Neural crest cell (in vitro differentiated cells): ENCODE results near the gene SNIP1. TPM values are rescaled to one million over a fixed set of nuclear protein-coding genes. Genes with fewer than 3 reads are reported as not detected.
"Not testable (repeated sequence)": the region's sequence is repeated elsewhere in the genome, so short reads cannot be mapped to it uniquely, and the experiment has no call there.

Source experiments
- DNase-seq: peaks from one replicate; pipeline ENCODE4 v3.0.0; 2021; ENCODE audit warnings: low read depth, mixed read lengths, low spot score
- H3K27ac Mint-ChIP-seq: one replicate; pipeline ENCODE4 v1.8.0; 2021; ENCODE audit warnings: mild to moderate bottlenecking, mixed read lengths; ENCODE audit not compliant: unreplicated experiment
- H3K27me3 Mint-ChIP-seq: 2 replicates; pipeline ENCODE4 v1.8.0; 2021; ENCODE audit warnings: low read depth, mild to moderate bottlenecking, mixed read lengths
- H3K36me3 Mint-ChIP-seq: 2 replicates; pipeline ENCODE4 v1.8.0; 2021; ENCODE audit warnings: low read depth, mild to moderate bottlenecking, mixed read lengths
- H3K4me1 Mint-ChIP-seq: 2 replicates; pipeline ENCODE4 v1.8.0; 2021; ENCODE audit warnings: mixed read lengths
- H3K4me3 Mint-ChIP-seq: one replicate; pipeline ENCODE4 v1.8.0; 2021; ENCODE audit warnings: mild to moderate bottlenecking, mixed read lengths
- H3K9me3 Mint-ChIP-seq: 2 replicates; pipeline ENCODE4 v1.8.0; 2021; ENCODE audit warnings: mixed read lengths
- total RNA-seq: library from RNA; stranded (reverse); gene quantifications from 2 replicates; pipeline ENCODE4 v1.2.1, GENCODE V29; 2021
- TF ChIP-seq, protein P1 (sequence below): fragments of 200-600 bp; sonication (generic); conservative IDR thresholded peaks from 2 replicates; pipeline ENCODE4 v1.5.0; 2021; ENCODE audit warnings: antibody characterized with exemption, mild to moderate bottlenecking

The SNIP1 gene
- total RNA-seq, 1 donor from 2014 or later, result 23.0 TPM

DNA sequence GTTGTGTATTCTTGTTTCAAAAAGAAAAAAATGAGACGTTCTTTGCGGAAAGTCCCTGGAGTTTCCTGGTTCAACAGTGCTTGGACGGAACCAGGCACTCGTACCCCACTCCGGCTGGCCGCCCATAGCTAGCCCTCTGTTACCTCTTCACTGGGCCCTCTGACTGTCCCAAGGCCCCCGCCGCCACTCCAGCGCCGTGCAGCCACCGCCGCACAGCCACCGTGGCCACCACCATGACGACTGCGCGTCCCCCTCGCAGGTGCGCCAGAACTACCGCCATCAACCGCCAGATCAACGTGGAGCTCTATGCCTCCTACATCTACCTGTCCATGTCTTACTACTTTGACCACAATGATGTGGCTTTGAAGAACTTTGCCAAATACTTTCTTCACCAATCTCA lies 9.6 kb downstream of the SNIP1 start:
- Mint-ChIP-seq H3K27me3 (no peaks in the 10 kb centered on the region), H3K4me3 (no peak overlapping the region), H3K9me3 (no peaks in the 10 kb centered on the region), H3K27ac (no peak overlapping the region), H3K4me1 (no peaks in the 10 kb centered on the region), H3K36me3 (peaks cover 15% of the 10 kb centered on the region)
- TF ChIP-seq, protein P1, sequence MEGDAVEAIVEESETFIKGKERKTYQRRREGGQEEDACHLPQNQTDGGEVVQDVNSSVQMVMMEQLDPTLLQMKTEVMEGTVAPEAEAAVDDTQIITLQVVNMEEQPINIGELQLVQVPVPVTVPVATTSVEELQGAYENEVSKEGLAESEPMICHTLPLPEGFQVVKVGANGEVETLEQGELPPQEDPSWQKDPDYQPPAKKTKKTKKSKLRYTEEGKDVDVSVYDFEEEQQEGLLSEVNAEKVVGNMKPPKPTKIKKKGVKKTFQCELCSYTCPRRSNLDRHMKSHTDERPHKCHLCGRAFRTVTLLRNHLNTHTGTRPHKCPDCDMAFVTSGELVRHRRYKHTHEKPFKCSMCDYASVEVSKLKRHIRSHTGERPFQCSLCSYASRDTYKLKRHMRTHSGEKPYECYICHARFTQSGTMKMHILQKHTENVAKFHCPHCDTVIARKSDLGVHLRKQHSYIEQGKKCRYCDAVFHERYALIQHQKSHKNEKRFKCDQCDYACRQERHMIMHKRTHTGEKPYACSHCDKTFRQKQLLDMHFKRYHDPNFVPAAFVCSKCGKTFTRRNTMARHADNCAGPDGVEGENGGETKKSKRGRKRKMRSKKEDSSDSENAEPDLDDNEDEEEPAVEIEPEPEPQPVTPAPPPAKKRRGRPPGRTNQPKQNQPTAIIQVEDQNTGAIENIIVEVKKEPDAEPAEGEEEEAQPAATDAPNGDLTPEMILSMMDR, result no peak
- no peak for DNase-seq

DNA sequence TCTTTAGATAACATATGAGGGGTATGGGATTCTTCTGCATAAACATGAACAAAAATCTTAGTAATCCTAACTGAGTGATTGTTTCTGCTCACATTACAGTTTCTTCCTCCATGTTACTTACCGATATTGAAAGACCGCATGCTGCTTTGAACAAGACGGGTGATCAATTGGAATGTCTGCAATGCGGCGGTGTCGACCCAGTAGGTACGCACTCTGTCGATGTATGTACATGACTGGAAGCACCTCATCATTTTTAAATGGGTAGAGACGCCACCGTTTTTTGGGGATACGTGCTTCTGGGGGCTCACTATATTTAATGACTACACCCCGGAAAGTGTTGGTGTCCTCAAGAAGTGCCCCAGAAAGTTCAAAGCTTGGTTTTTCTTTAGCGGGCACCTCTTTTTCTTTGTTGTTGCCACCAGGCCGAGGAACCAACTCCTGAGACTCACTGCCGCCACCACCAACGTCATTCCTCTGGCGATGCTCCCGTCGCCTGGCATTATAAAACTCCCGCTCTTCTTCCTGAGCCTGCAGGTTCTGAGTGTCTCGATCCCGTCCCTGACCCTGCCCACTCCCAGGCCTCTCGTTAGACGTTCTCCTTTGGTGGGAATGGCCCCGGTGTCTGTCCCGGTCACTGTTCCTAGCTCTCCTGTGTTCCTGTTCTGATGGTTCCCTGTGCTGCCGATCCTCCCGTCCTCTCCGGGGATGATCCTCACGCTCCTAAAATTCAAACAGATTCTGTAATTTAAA lies 13.9 kb downstream of the SNIP1 start:
- Mint-ChIP-seq H3K27ac (no peak overlapping the region), H3K4me3 (no peak overlapping the region), H3K4me1 (no peaks in the 10 kb centered on the region), H3K9me3 (no peaks in the 10 kb centered on the region), H3K27me3 (no peaks in the 10 kb centered on the region), H3K36me3 (peaks cover 14% of the 10 kb centered on the region)
- DNase-seq, result no peak
- TF ChIP-seq, protein P1, result no peak

DNA sequence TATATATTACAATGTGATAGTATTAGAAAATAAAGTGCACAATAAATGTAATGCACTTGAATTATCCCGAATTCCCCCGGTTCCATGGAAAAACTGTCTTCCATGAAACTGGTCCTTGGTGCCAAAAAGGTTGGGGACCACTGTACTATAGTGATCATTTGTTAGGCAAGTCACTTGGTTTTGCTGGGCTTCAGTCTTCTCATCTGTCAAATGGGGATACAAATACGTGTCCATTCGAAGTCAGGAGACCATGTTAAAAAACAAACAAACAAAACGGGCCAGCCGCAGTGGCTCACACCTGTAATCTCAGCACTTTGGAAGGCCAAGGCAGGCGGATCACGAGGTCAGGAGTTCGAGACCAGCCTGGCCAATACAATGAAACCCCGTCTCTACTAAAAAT lies 14.9 kb downstream of the SNIP1 start:
- not testable (repeated sequence) for H3K27me3 Mint-ChIP-seq, DNase-seq, H3K27ac Mint-ChIP-seq, H3K36me3 Mint-ChIP-seq, H3K4me1 Mint-ChIP-seq, H3K9me3 Mint-ChIP-seq, H3K4me3 Mint-ChIP-seq

DNA sequence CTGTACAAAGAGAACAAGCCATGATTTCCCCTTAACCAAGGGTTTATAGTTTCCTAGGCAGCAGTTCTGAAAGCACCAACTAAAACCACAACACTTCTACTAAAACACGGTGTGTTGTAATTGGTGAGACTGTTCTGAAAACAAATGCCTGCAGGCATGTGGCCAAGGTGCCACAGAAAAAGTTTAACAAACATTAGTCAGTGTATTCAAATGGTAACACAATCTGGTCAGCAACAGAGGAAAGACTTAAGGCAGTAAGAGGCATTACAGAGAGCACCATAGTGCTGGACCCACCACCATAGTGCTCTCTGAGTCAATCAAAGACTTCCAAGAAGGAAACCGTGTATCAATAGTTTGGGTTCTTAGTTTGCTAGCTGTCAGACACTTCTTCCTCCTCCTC lies 16.7 kb downstream of the SNIP1 start:
- TF ChIP-seq, protein P1, result no peak
- Mint-ChIP-seq H3K4me3 (no peak overlapping the region), H3K27ac (no peak overlapping the region), H3K27me3 (no peaks in the 10 kb centered on the region), H3K36me3 (peaks cover 7% of the 10 kb centered on the region), H3K4me1 (no peaks in the 10 kb centered on the region), H3K9me3 (no peaks in the 10 kb centered on the region)
- no peak for DNase-seq

DNA sequence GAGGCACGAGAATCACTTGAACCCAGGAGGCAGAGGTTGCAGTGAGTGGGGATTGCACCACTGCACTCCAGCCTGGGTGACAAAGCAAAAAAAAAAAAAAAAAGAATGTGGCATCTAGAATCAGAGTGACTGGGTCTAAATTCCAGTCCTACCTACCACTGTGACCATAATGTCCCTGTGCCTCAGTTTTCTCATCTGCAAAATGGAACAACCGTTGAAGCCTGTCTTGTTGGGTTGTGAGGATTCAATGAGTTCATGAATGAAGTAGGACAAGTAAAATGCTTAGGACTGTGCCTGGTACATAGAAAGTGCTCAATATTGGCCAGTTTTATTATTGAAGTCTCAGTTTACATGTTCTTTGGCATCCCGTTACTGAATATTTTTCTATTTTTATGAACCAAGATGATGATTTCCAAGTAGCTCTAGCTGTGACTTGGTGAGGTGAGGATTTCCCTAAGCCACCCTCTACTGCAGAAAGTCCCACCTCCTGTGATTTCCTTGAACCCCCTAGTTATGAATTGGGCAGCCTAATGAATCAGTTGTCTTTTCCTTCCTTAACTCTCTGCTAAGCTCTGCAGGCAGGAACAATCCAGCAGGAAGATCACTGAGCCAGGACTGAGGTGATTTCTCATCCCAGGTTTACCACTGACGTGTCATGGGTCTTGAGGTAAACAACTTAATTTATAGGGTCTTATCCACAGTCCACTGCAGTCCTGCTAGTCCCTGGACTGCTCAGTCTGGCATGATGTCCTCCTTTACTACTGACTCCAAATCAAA lies 20.6 kb downstream of the SNIP1 start:
- DNase-seq, result no peak
- no peaks in the 10 kb centered on the region for H3K27me3 Mint-ChIP-seq
- H3K9me3 Mint-ChIP-seq, result no peaks in the 10 kb centered on the region
- H3K36me3 Mint-ChIP-seq, result peaks cover 3% of the 10 kb centered on the region
- no peak overlapping the region for H3K4me3 Mint-ChIP-seq
- no peak overlapping the region for H3K27ac Mint-ChIP-seq
- TF ChIP-seq, protein P1, result no peak
- no peaks in the 10 kb centered on the region for H3K4me1 Mint-ChIP-seq

DNA sequence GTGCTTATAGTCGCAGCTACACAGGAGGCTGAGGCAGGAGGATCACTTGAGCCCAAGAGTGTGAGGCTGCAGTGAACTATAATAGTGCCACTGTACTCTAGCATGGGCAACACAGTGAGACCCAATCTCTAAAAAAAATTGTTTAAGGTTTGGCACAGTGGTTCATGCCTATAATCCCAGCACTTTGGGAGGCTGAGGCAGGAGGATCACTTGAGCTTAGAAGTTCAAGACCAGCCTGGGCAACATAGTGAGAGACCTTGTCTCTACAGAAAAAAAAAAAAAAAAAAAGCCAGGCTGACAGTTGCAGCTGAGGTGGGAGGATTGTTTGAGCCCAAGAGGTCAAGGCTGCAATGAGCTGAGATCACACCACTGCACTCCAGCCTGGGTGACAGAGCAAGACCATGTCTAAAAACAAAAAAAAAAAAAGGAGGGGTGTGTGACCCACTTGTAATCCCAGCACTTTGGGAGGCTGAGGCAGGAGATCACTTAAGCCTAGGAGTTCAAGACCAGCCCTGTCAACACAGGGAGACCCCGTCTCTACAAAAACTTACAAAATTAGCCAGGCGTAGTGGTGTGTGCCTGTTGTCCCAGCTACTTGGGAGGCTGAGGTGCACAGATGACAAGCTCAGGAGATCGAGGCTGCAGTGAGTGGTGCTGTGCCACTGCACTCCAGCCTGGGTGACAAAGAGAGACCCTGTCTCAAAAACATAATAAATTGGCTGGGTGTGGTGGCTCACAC lies 21.5 kb downstream of the SNIP1 start:
- not testable (repeated sequence) for H3K4me3 Mint-ChIP-seq, H3K9me3 Mint-ChIP-seq, H3K4me1 Mint-ChIP-seq, H3K27ac Mint-ChIP-seq, H3K36me3 Mint-ChIP-seq, DNase-seq, H3K27me3 Mint-ChIP-seq

DNA sequence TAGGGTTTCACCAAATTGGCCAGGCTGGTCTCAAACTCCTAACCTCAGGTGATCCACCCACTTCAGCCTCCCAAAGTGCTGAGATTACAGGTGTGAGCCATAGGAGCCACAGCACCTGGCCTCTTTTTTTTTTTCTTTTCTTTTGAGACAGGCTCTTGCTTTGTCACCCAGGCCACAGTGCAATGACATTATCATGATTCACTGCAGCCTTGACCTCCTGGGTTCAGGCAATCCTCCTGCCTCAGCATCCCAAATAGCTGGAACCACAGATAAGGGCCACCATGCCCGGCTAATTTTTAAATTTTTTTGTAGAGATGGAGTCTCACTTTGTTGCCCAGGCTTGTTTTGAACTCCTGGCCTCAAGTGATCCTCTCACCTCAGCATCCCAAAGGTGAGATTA lies 24.2 kb downstream of the SNIP1 start:
- H3K36me3 Mint-ChIP-seq, result not testable (repeated sequence)

More for the DNA sequence above, 24.2 kb downstream of the SNIP1 start:
- not testable (repeated sequence) for H3K4me3 Mint-ChIP-seq, DNase-seq, H3K9me3 Mint-ChIP-seq, H3K27me3 Mint-ChIP-seq, H3K27ac Mint-ChIP-seq, H3K4me1 Mint-ChIP-seq
